GM15510 (cell line): ENCODE results near the gene NUDT3.

Experiments used
- POLR2A ChIP-seq: IDR thresholded peaks from 3 replicates; pipeline ENCODE4 v1.6.1; 2011; ENCODE audit warnings: borderline replicate concordance; ENCODE audit not compliant: insufficient read length; ENCODE audit errors: extremely low read depth

NUDT3 gene

DNA sequence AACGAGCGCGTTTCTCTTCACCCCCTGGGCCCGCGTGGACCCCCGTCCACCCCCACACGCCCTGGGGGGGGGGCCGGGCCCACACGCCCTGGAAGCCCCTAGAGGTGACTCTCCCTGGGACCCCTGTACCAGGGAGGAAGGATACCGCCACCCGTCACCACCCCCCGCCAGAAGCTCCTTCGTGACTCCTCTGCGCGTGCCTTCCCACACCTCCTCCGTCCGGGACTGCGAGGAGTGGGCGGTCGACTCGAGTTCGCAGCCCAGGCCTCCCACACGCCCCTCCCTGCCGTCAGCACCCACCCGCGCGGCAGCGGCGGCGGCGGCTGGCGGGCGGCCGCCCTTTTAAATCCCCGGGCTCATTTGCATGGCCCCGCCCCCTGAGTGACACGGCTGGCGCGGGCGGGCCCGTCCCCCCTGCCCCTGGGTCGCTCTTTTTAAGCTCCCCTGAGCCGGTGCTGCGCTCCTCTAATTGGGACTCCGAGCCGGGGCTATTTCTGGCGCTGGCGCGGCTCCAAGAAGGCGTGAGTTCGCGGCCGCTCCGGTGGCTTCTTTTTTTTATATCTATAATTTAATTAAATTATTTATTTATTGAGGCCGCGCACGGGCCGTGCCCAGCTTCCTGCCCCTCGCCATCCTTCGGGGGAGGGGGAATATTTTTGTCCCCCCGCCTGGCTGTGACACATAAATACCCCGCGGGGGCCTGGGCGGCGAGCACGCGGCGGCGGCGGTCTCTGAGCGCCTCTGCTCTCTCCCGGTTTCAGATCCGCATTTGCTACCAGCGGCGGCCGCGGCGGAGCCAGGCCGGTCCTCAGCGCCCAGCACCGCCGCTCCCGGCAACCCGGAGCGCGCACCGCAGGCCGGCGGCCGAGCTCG is 155.8 kb downstream of the NUDT3 start, which contains the start of gene HMGA1:
Gene HMGA1 (plus strand): TSS at position 431 of the 873 bp plus-strand sequence. CDS start 3,908 bp downstream, outside the sequence.
- TF ChIP-seq POLR2A: peak; percentile 100

DNA sequence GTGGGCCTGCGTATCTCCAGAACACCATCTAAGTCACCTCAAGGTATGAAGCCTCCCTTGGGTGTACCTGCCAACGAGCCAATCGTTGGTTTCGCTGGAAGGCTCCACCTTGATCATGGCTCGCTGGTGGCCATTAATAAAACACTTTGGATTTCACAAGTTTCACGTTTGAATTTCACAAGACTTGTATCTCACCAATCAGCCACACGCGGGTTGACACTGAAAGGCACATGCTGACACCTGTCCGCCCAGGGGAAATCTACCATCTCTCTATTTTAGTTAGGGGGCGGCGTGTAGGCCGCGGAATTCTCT is 156.4 kb downstream of the NUDT3 start:
- TF ChIP-seq POLR2A: no peak

DNA sequence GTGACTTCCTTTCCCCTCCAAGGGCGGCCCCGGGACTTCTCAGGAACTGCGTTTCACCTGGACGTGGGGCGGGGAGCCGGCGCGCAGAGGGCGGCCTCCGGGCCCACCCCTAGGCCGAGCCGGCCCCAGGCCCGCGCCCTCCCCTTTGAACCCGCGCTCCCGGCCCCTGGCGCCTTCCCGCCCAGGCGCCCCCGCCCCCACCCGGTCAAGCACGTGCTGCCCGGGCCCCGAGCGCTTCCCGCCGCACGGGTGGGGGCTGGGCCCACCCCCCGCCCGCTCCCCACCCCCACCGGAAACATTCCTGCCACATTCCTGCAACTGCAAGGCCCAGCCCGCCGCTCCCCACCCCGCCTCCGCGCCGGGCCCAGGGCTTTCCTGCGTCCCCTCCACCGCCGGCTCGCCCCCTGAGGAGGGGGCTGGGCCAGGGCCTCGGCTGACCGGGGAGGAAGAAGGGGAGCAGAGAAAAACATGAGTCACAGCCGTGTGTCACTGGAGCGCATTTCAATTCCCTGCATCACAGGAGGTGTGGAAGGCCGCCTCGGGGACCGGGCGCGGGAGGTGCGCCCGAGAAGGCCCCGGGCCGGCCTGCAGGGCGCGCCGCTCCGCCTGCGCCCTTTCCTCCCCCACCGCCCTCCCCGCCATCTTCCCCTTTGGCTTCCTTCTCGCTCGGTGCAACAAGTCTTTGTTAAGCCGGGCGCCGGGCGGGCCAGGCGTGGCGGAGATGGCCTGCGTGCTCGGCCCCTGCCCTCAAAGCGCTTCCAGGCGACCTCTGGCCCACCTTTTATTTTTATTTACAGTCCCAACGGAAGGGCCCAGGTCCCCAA is 156.9 kb downstream of the NUDT3 start:
- no peak for TF ChIP-seq POLR2A

DNA sequence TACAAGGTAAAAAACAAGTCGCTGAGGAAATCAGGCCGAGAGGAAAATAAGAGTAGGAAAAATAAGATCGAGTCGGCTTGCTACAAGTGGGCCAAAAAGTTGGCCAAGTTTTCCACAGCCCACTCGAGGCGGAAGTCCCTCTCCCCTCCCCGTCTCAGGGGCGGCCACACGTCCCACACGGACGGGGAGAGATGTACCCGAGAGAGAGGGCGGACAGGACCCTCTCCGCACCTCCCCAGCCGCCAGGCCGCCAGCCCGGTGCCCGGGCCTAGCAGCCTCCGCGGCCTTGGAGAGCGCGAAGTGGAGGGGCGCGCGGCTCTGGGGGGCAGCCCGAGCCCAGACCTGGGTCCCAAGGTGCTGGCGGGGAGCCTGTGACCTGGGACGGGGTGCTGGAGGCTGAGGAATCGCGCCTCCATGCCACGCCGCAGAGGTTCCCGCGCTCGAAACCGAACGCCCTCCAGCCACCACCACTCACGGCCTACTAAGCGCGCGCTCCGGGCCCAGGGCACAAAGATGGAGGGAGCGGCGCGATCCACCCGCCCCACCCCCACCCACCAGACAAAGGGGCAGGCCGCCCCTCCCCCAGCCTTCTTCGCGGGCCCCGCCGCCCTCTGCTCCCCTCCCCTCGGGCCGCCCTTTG is 157.7 kb downstream of the NUDT3 start:
- TF ChIP-seq POLR2A: no peak

DNA sequence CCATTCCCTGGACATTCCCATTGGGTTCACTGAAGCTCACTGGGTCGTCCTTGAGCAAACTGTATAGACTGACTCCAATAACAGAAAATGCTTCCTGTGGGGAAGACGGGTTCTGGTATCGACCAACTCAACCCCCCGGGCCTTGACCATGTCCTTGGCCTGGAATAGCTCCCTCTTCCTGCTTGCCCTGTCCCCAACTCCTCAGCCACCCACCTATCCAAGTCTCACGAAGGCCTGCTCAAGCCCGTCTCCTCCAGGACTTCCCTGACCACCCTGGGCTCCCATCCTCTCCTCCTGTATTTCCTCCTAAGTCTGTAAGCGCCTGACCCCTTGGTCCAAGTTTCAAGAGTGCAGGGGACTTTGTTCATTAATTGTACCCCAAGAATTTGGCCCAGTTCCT is 158.6 kb downstream of the NUDT3 start:
- TF ChIP-seq POLR2A: no peak

DNA sequence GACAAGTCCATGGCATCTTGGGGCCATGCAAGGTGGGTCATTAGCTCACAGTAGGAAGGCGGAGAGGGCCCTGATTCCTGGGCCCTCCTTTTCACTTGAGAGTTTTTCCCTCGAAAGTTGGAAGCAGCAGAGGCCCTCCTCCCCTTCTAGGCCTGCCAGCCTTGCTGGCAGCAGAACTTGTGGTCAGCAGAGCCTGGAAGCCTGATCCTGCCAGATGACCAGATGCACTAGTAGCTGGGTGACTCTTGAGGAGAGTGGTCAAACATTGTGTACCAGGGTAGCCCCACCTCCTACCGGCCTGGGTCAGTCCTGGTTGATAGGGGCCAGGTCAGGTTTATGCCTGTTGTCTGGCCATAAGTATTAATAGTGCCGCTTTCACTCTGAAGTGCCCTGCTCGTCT is 159.6 kb downstream of the NUDT3 start:
- TF ChIP-seq POLR2A: no peak

DNA sequence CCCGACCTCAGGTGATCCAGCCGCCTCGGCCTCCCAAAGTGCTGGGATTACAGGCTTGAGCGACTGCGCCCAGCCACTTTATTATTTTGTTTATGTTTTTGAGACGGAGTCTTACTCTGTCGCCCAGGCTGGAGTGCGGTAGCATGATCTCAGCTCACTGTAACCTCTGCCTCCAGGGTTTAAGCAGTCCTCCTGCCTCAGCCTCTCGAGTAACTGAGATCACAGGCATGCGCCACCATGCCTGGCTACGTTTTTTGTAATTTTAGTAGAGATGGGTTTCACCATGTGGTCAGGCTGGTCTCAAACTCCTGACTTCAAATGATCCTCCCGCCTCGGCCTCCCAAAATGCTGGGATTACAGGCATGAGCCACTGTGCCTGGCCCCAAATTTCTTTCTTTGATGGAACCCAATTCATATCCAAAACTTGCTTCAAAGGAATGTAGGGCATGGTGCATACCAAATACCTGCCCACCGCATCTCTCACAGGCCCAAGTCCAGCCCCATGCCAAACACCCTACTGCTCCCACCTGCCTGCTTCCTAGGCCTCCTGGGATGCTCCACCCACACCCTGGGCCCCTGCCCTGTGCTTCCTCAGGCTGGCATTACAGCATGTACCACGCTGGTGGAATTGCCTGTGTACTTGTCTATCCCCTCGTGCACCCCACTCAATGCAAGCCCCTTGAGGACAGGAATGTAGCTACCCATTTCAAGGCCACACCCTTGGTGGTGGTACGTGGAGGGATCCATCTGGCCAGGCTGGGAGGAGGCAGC is 160.7 kb downstream of the NUDT3 start:
- TF ChIP-seq POLR2A: no peak

DNA sequence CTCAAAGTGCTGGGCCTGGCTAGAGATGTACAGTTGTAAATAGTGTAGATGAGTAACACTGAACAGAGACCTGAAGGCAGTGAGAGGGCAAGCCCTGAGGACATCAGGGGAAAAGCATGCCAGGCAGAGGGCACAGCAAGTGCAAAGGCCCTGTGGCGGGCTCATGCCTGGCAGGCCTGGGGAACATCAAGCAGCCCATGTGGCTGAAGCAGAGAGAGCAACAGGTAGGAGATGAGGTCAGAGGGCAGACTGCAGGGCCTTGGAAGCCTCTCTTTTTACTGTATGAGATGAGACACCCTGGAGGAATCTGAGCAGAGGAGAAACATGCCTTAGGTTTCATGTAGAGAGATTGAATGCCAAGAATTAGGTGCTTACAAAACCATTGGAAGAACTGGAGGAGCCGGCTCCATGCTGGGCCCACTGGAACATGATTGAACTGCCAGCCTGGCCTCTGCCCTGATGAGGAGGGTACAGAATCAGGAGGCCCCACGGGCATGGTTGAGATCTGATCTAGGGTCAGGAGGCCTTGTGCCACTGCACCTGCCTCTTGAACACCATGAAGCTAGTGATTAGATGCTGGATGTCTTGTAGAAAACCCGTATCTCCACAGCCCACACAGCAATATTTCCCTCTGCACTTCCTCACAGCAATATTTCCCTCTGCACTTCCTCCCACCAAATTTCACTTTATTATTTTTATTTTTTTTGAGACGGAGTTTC is 161.7 kb downstream of the NUDT3 start:
- no peak for TF ChIP-seq POLR2A

DNA sequence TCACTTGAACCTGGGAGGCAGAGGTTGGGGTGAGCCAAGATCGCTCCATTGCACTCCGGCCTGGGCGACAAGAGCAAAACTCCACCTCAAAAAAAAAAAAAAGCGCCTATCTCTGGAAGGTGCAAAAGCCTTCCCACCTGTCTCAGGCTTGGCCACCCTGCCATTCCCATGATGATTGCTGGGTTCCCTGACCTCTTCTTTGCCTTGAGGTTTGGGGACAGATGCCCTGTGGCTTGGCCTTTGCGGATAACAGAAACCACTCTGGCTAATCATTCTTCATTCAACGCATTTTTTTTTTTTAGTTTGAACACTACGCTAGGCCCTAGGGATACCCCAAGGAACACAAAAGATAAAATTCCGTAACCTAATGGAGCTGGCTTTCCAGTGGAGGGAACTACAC is 162.6 kb downstream of the NUDT3 start:
- TF ChIP-seq POLR2A: no peak
